K562 (cell line): ENCODE data around the gene BRMS1. TPM values are rescaled to one million over a fixed set of nuclear protein-coding genes. Genes with fewer than 3 reads are reported as not detected.

Experiments
- ARNT ChIP-seq, 2 experiments: fragments of 450-650 bp; IDR thresholded peaks; 2 replicates each; pipeline ENCODE4 v1.6.1; 2016; ENCODE audit warnings: mild to moderate bottlenecking in 1 of 2
- HMGN3 ChIP-seq: IDR thresholded peaks from 2 replicates; pipeline ENCODE4 v1.6.1; 2011; ENCODE audit warnings: borderline replicate concordance, low read depth, mild to moderate bottlenecking, mixed read lengths, low read length; ENCODE audit not compliant: insufficient read length; ENCODE audit errors: extremely low read depth
- KLF13 ChIP-seq: fragments of 450-650 bp; IDR thresholded peaks from 2 replicates; pipeline ENCODE4 v1.6.1; 2016; ENCODE audit warnings: missing genetic modification characterization, low read depth, mild to moderate bottlenecking, missing compliant biosample characterization, moderate library complexity, borderline replicate concordance
- LCOR ChIP-seq: sonication (generic); formaldehyde crosslinking; IDR thresholded peaks from 2 replicates; pipeline ENCODE4 v1.8.0; 2022; ENCODE audit warnings: mild to moderate bottlenecking, missing genetic modification reagents
- MTA1 ChIP-seq: fragments of 450-650 bp; IDR thresholded peaks from 2 replicates; pipeline ENCODE4 v1.6.1; 2017; ENCODE audit warnings: borderline replicate concordance
- NR2C1 ChIP-seq, 2 experiments: fragments of 450-650 bp; IDR thresholded peaks; 2 replicates each; pipeline ENCODE4 v1.6.1; 2017; ENCODE audit warnings: mild to moderate bottlenecking in 2 of 2, antibody characterized with exemption in 1 of 2, inconsistent platforms in 1 of 2, missing compliant biosample characterization in 1 of 2, missing genetic modification characterization in 1 of 2
- POLR2G ChIP-seq: fragments of 200-400 bp; formaldehyde crosslinking; IDR thresholded peaks from 2 replicates; pipeline ENCODE4 v1.6.1; 2017; ENCODE audit warnings: low read depth, mild to moderate bottlenecking, antibody characterized with exemption, low read length, moderate library complexity
- RHOXF2B ChIP-seq: fragments of 250-450 bp; sonication (Bioruptor Pico); conservative IDR thresholded peaks from 2 replicates; pipeline ENCODE4 v1.5.1; 2021
- SRSF9 ChIP-seq: fragments of 200-400 bp; formaldehyde crosslinking; IDR thresholded peaks from 2 replicates; pipeline ENCODE4 v1.6.1; 2017; ENCODE audit warnings: low read depth, low read length, borderline replicate concordance
- TEAD4 ChIP-seq, 2 experiments: sonication (generic) in 1 of 2; formaldehyde crosslinking in 1 of 2; IDR thresholded peaks; 2 replicates each; pipeline versions ENCODE4 v1.6.1 to v1.8.0; 2012 to 2022; ENCODE audit warnings: borderline replicate concordance in 1 of 2, inconsistent platforms in 1 of 2, low read length in 1 of 2, mild to moderate bottlenecking in 1 of 2, missing genetic modification reagents in 1 of 2
- ZBTB12 ChIP-seq: fragments of 250-450 bp; sonication (Bioruptor Pico); IDR thresholded peaks from 2 replicates; pipeline ENCODE4 v1.4.0; 2020
- ZBTB2 ChIP-seq: fragments of 450-650 bp; IDR thresholded peaks from 2 replicates; pipeline ENCODE4 v1.6.1; 2016; ENCODE audit warnings: antibody characterized with exemption
- ZNF274 ChIP-seq: IDR thresholded peaks from 2 replicates; pipeline ENCODE4 v1.6.1; 2011; ENCODE audit warnings: low read depth, mild to moderate bottlenecking, low read length, moderate library complexity, borderline replicate concordance
- ZNF311 ChIP-seq: fragments of 250-450 bp; sonication (Bioruptor Pico); IDR thresholded peaks from 2 replicates; pipeline ENCODE4 v1.4.0; 2020; ENCODE audit warnings: mild to moderate bottlenecking, moderate library complexity
- ZNF324 ChIP-seq: fragments of 250-450 bp; sonication (Bioruptor Pico); IDR thresholded peaks from 2 replicates; pipeline ENCODE4 v1.4.0; 2020; ENCODE audit warnings: mild to moderate bottlenecking
- ZNF354B ChIP-seq: fragments of 250-450 bp; sonication (Bioruptor Pico); IDR thresholded peaks from 2 replicates; pipeline ENCODE4 v1.4.0; 2020
- ZNF395 ChIP-seq: fragments of 200-800 bp; sonication (Bioruptor generic); IDR thresholded peaks from 2 replicates; pipeline ENCODE4 v1.6.1; 2017; ENCODE audit warnings: missing genetic modification characterization, missing compliant biosample characterization
- ZNF639 ChIP-seq, 2 experiments: fragments of 200-800 bp in 1 of 2; sonication (Bioruptor generic) in 1 of 2; sonication (generic) in 1 of 2; formaldehyde crosslinking in 1 of 2; IDR thresholded peaks in 1 of 2; conservative IDR thresholded peaks in 1 of 2; 2 replicates each; pipeline versions ENCODE4 v1.5.0 to v1.6.1; 2016 to 2020; ENCODE audit warnings: missing compliant biosample characterization in 1 of 2, missing genetic modification characterization in 1 of 2, missing genetic modification reagents in 1 of 2
- ZNF780A ChIP-seq: fragments of 250-450 bp; sonication (Bioruptor Pico); IDR thresholded peaks from 2 replicates; pipeline ENCODE4 v1.5.0; 2021; ENCODE audit warnings: mild to moderate bottlenecking
- ZNF785 ChIP-seq: fragments of 250-450 bp; sonication (Bioruptor Pico); IDR thresholded peaks from 2 replicates; pipeline ENCODE4 v1.4.0; 2020; ENCODE audit warnings: mild to moderate bottlenecking
- polyA plus RNA-seq, 8 experiments: library from polyadenylated mRNA; depleted of rRNA in 4 of 8; stranded (reverse) in 5 of 8; unstranded in 3 of 8; fragments of >200 nt; fragmentation: Nextera tagmentation in 2 of 8; fragmentation: Illumina TruSeq in 1 of 8; extraction: Ambion mirVana in 2 of 8; extraction: Trizol in 1 of 8; gene quantifications; 2 replicates each; pipeline versions ENCODE4 v1.2.1 to v1.2.3, GENCODE V29; 2011 to 2014; ENCODE audit warnings: inconsistent platforms in 1 of 8, missing spikeins in 1 of 8
- total RNA-seq, 7 experiments: library from RNA; depleted of rRNA in 6 of 7; stranded (reverse); fragments of >200 nt in 6 of 7; fragmentation: Illumina TruSeq in 2 of 7; extraction: Trizol in 2 of 7; gene quantifications; 2 replicates each; pipeline versions ENCODE4 v1.2.1 to v1.2.3, GENCODE V29; 2011 to 2021; ENCODE audit warnings: low replicate concordance in 1 of 7

Gene BRMS1
- total and polyA plus RNA-seq, 9 of the 15 experiments (the other 6 are each of a cell fraction or from before 2014, with no cell fraction given) = 2.2 to 78.8 (median 33.4) TPM

GRCh38 chr11:66347425-66348276 is 2.7 kb upstream of the BRMS1 start, which contains the start of gene B4GAT1 (continued):
- no peak for TF ChIP-seq ZNF311 (CRISPR knock-in tag)
- TF ChIP-seq ARNT (IDR thresholded peaks at IDR 0.05) = peak in 1 of 2 experiments; percentile 47; a peak in 1 of 4 replicates
- TF ChIP-seq RHOXF2B (CRISPR knock-in tag) = 0 out of 2 replicates have a peak, but pooled peaks have one; percentile 42
- TF ChIP-seq ZNF780A (CRISPR knock-in tag) = no peak
- peak; percentile 69; the same call in 1 of the 2 replicates for TF ChIP-seq KLF13 (tag)
- TF ChIP-seq ZBTB12 = no peak
- peak; percentile 65; the same call in 1 of the 2 replicates for TF ChIP-seq ZNF395 (CRISPR knock-in tag)
- TF ChIP-seq ZNF639 (CRISPR knock-in tag; conservative IDR thresholded peaks at IDR 0.05 in 1 of 2, IDR thresholded peaks at IDR 0.05 in 1 of 2) = peak in 1 of 2 experiments; percentile 81; a peak in 2 of 4 replicates
- TF ChIP-seq HMGN3 = peak; percentile 27
- TF ChIP-seq MTA1 = peak; percentile 90
- TF ChIP-seq ZNF785 (CRISPR knock-in tag) = no peak
- TF ChIP-seq TEAD4 (IDR thresholded peaks at IDR 0.05; ENCODE audit: low read length) = peak; percentile 80
- TF ChIP-seq TEAD4 (CRISPR knock-in tag; IDR thresholded peaks at IDR 0.05; ENCODE audit: borderline replicate concordance) = no peak
- peak; percentile 77 for TF ChIP-seq POLR2G
- TF ChIP-seq LCOR (CRISPR knock-in tag) = no peak
- peak; percentile 30; the same call in 1 of the 2 replicates for TF ChIP-seq ZNF274
- TF ChIP-seq NR2C1 (IDR thresholded peaks at IDR 0.05) = no peak
- TF ChIP-seq NR2C1 (tag; IDR thresholded peaks at IDR 0.05) = peak; percentile 20; the same call in 1 of the 2 replicates
- TF ChIP-seq ZNF324 (CRISPR knock-in tag) = no peak
- TF ChIP-seq ZNF354B (CRISPR knock-in tag) = no peak
- peak; percentile 54; the same call in 1 of the 2 replicates for TF ChIP-seq ZBTB2
- no peak for TF ChIP-seq SRSF9
